ENCODE data around the gene IPMK.
"Not testable (repeated sequence)": the region's sequence is repeated elsewhere in the genome, so short reads cannot be mapped to it uniquely, and the experiment has no call there.

Gene IPMK

DNA sequence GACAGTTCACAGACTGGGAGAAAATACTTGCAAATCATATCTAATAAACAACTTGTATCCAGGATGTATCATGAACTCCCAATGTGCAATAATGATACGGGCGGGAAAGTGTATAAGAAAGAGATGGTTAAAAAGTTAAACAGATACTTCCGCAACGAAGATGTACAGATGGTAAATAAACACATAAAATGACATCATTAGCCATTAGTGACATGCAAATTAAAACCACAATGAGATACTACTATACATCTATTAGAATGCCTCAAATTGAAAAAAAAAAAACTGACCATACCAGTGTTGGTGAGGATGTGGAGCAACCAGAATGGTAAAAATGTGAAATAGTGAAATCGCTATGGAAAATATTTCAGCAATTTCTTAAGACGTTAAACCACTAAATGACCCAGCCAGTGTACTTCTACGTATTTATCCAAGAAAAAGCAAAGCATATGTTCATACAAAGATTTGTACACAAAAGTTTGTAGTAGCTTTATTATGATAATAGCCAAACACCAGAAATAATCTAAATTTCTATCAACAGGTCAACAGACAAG is 83.5 kb downstream of the IPMK start:
- TF ChIP-seq JUND (IDR thresholded peaks at IDR 0.05; ENCODE audit: low read depth) = no peak
- no peak for DNase-seq (ENCODE audit: low read depth in 1 of 2, low spot score in 1 of 2)
- in situ Hi-C loops (cut with HindIII; ENCODE audit: low pct_unique_long_range_greater_than_20kb, low sequenced_read_pairs) = no loop called here

DNA sequence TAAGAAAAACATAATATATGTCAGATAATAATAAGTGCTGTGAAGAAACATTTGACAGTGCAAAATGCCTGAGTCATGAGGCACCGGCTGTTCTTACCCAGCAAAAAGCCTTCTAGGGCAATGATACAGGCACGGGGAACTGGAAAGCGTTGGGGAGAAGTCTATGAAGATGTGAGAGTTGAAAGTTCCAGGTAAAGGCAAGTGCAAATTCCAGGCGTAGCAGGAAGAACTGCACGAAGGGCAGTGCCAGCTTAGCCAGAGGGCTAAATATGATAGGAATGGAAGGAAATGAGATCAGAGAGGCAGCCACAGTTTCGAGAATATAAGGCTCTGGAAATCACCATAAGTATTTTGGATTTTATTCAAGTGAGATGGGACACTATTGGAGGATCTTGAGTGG is 87.0 kb downstream of the IPMK start:
- no peak for TF ChIP-seq JUND (IDR thresholded peaks at IDR 0.05; ENCODE audit: low read depth)
- in situ Hi-C loops (cut with HindIII; ENCODE audit: low pct_unique_long_range_greater_than_20kb, low sequenced_read_pairs) = no loop called here
- peak; percentile 11 to 60 for DNase-seq (ENCODE audit: low read depth in 1 of 2, low spot score in 1 of 2)

DNA sequence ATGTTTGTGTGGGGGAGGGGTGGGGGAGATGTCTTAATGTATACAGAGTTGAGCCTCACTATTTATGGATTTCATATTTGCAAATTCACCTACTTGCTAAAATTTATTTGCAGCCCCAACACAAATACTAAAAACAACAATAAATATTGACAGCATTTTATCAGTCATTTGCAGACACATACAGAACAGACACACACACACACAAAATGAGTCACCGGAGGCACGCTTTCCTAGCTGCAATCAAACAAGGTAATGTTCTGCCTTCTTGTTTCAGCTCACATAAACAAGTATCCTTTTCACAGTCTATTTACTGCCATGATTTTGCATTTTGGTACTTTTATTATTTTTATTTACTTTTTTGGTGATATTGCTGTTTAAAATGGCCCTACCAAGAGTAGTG is 88.5 kb downstream of the IPMK start:
- no peak for TF ChIP-seq JUND (IDR thresholded peaks at IDR 0.05; ENCODE audit: low read depth)
- in situ Hi-C loops (cut with HindIII; ENCODE audit: low pct_unique_long_range_greater_than_20kb, low sequenced_read_pairs) = no loop called here

DNA sequence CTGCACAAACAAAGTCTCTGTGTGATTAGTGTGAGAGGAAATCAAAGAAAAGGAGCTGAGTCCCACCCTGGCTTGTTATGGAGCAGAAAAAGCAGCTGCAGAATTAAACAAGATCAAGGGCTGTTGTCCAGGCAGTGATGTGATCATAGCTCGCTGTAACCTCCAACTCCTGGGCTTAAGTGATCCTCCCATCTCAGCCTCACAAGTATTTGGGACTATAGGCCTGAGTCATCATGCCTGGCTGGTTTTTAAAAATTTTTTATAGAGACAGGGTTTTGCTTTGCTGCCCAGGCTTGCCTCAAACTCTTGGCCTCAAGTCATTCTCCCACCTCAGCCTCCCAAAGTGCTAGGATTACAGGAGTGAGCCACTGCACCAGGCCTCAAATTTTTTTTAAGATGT is 88.9 kb downstream of the IPMK start:
- in situ Hi-C loops (cut with HindIII; ENCODE audit: low pct_unique_long_range_greater_than_20kb, low sequenced_read_pairs) = no loop called here
- no peak for TF ChIP-seq JUND (IDR thresholded peaks at IDR 0.05; ENCODE audit: low read depth)
- no peak for DNase-seq (ENCODE audit: low read depth in 1 of 2, low spot score in 1 of 2)

More for the DNA sequence above, 88.5 kb downstream of the IPMK start:
- DNase-seq (ENCODE audit: low read depth in 1 of 2, low spot score in 1 of 2) = no peak

DNA sequence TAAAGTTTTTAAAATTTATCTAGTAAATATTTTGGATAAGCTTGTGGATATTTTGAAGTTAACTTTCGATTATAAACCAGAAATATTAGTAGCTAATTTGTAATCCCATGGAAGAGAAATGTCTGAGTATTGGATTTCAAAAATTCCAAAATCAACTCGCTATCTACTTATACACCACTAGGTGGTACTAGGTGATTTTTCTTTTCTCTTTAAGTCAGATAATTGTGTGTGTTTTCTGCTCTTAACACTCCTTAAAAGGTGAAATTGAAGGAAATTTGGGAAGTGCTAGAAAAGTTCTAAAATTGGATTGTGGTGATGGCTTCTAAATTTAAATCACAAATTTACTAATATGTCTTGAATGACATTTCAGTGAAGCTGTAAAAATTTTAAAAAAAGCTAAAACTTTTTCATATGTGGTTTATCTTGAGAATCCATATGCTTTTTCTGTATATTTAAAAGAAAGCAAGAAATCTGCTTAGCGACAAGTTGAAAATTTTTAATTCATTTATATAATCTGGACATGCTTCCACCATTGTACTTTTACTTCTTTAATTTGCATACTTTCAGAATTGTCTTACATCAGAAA is 90.2 kb downstream of the IPMK start:
- DNase-seq (ENCODE audit: low read depth in 1 of 2, low spot score in 1 of 2) = peak; percentile 28 to 58
- in situ Hi-C loops (cut with HindIII; ENCODE audit: low pct_unique_long_range_greater_than_20kb, low sequenced_read_pairs) = no loop called here
- no peak for TF ChIP-seq JUND (IDR thresholded peaks at IDR 0.05; ENCODE audit: low read depth)

- no peak for TF ChIP-seq JUND (IDR thresholded peaks at IDR 0.05; ENCODE audit: low read depth)
- DNase-seq (ENCODE audit: low read depth in 1 of 2, low spot score in 1 of 2) = peak; percentile 39 to 73
- in situ Hi-C loops (cut with HindIII; ENCODE audit: low pct_unique_long_range_greater_than_20kb, low sequenced_read_pairs) = no loop called here
Measured at GRCh38 chr10:58175990-58176900, 91.4 kb downstream of the IPMK start.

- no peak for TF ChIP-seq JUND (IDR thresholded peaks at IDR 0.05; ENCODE audit: low read depth)
- in situ Hi-C loops (cut with HindIII; ENCODE audit: low pct_unique_long_range_greater_than_20kb, low sequenced_read_pairs) = no loop called here
- DNase-seq (ENCODE audit: low read depth in 1 of 2, low spot score in 1 of 2) = no peak
Measured at GRCh38 chr10:58174831-58175230, 92.9 kb downstream of the IPMK start.

DNA sequence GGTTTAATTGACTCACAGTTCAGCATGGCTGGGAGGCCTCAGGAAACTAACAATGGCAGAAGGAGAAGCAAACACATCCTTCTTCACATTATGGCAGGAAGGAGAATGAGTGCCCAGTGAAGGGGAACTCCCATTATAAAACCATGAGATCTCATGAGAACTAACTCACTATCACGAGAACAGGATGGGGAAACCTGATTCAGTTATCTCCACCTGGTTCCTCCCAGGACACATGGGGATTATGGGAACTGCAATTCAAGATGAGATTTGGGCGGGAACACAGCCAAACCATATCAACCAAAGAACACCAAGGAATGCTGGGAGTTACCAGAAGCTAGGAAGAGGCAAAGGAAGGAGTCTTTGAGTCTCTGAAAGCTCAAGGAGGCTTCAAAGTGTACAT is 94.3 kb downstream of the IPMK start:
- no peak for TF ChIP-seq JUND (IDR thresholded peaks at IDR 0.05; ENCODE audit: low read depth)
- in situ Hi-C loops (cut with HindIII; ENCODE audit: low pct_unique_long_range_greater_than_20kb, low sequenced_read_pairs) = no loop called here
- no peak for DNase-seq (ENCODE audit: low read depth in 1 of 2, low spot score in 1 of 2)

GRCh38 chr10:58171146-58171545 is 96.5 kb downstream of the IPMK start:
- in situ Hi-C loops (cut with HindIII; ENCODE audit: low pct_unique_long_range_greater_than_20kb, low sequenced_read_pairs) = no loop called here
- DNase-seq (ENCODE audit: low read depth in 1 of 2, low spot score in 1 of 2) = no peak
- TF ChIP-seq JUND (IDR thresholded peaks at IDR 0.05; ENCODE audit: low read depth) = no peak

DNA sequence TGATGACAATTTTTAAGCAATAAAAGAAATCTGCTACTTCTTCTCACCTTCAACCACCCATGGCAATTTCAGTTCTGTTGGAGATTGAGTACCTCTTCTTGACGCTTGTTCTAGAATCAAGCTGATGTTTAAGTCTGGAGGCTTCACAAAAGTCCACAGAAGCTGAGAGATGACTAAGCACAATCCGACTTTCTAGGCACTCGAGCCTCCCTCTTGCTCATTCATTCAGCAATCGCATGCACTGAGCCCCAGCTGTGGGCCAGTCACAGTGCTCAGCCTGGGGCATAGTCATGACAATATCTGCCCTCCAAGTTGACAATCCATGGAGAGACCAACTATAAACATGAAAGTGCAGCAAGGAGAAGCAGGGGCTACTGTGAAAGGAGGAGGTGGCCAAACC is 103.2 kb downstream of the IPMK start:
- no peak for DNase-seq (ENCODE audit: low read depth in 1 of 2, low spot score in 1 of 2)
- in situ Hi-C loops (cut with HindIII; ENCODE audit: low pct_unique_long_range_greater_than_20kb, low sequenced_read_pairs) = no loop called here
- no peak for TF ChIP-seq JUND (IDR thresholded peaks at IDR 0.05; ENCODE audit: low read depth)

- no peak for TF ChIP-seq JUND (IDR thresholded peaks at IDR 0.05; ENCODE audit: low read depth)
- in situ Hi-C loops (cut with HindIII; ENCODE audit: low pct_unique_long_range_greater_than_20kb, low sequenced_read_pairs) = no loop called here
- DNase-seq (ENCODE audit: low read depth in 1 of 2, low spot score in 1 of 2) = no peak
Measured at GRCh38 chr10:58158806-58159205, 108.9 kb downstream of the IPMK start.

DNA sequence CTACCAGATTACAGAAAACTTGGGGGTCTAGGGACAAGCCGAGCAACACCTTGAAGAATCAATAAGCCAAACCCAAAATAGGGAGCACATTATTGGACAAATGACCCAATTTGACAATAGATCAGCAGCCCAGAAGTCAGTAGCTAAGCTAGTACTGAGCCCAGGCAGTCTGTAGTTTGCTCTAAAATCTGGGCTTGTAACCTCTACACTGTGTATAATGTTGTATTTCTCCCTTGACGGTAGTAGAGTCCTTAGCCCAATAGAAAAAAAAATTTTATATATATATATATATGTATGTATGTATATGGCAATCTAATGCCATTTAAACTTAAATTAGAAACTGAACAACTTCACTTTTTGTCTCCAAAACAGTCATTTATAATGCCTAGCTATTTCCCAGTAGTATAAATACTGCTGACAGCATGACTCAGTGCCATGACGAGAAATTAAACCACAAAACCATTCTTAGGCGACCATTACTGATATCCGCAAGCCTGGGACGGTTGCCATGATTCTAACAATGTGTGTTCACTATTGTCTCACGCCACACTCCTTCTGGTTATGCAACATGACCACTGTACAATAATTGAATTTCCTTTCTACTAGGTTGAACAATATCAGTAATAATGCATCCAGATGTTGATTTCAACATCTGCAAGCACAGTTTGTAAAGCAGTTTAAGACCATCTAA is 110.5 kb downstream of the IPMK start:
- DNase-seq (ENCODE audit: low read depth in 1 of 2, low spot score in 1 of 2) = no peak
- TF ChIP-seq JUND (IDR thresholded peaks at IDR 0.05; ENCODE audit: low read depth) = no peak
- in situ Hi-C loops (cut with HindIII; ENCODE audit: low pct_unique_long_range_greater_than_20kb, low sequenced_read_pairs) = no loop called here

DNA sequence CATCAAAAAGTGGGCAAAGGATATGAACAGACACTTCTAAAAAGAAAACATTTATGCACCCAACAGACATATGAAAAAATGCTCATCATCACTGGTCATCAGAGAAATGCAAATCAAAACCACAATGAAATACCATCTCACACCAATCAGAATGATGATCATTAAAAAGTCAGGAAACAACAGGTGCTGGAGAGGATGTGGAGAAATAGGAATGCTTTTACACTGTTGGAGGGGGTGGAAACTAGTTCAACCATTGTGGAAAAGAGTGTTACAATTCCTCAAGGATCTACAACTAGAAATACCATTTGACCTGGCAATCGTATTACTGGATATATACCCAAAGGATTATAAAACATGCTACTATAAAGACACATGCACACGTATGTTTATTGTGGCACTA is 111.8 kb downstream of the IPMK start:
- not testable (repeated sequence) for DNase-seq (ENCODE audit: low read depth in 1 of 2, low spot score in 1 of 2)

More for the DNA sequence above, 111.8 kb downstream of the IPMK start:
- in situ Hi-C loops (cut with HindIII; ENCODE audit: low pct_unique_long_range_greater_than_20kb, low sequenced_read_pairs) = not testable (repeated sequence)

Measured in T47D (cell line).